ENCODE measurements around the gene TAB2. TPM values are rescaled to one million over a fixed set of nuclear protein-coding genes. Genes with fewer than 3 reads are reported as not detected.
A peak's percentile ranks its signal among the peaks of the same experiment; 100 is the strongest.

The TAB2 gene
- total and polyA plus RNA-seq, 2 donors (not counting 1 experiment from before 2014, with no cell fraction given), result 31.6 to 88.5 TPM

DNA sequence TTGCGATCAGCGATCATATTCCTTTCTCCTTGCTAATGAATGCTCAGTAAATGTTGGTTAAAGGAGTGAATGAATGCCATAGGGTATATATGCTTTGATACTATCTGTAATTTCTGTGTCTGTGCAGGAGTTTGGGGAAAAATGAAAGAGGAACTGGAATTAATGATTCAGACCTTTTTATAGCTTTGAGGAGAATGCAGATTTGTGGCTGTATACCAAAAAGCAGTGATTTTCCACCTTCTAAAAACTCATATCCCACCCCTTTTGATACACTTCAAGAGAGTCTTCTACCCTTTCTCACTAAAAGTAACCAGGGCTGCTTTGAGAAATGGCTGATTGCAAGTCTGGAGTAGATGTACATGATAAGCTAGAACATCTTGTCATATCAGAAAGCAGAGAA lies 56.0 kb downstream of the TAB2 start:
- Mint-ChIP-seq H3K27ac (peak overlapping the region; percentile 8), H3K4me3 (peak overlapping the region; percentile 11), H3K4me1 (peaks cover 38% of the 10 kb centered on the region), H3K27me3 (no peaks in the 10 kb centered on the region), H3K9me3 (ENCODE audit: insufficient read depth) (no peaks in the 10 kb centered on the region)
- CTCF ChIA-PET, result interaction anchor here (0.9 to 1.7 kb wide), 2 partner anchors 183 to 345 kb away, joined by 5 to 6 read pairs; no protein-coding TSS in a partner anchor
- Histone ChIP-seq H2AFZ (ENCODE audit: insufficient read depth, low read depth, low read length, poor library complexity, severe bottlenecking) (no peak overlapping the region), H3K4me3 (ENCODE audit: control extremely low read depth in 1 of 5, extremely low read depth in 1 of 5, insufficient read depth in 1 of 5, low read depth in 2 of 5, low read length in 4 of 5) (no peak overlapping the region), H3K9me3 (ENCODE audit: control extremely low read depth in 1 of 3, control insufficient read depth in 2 of 3, insufficient read depth in 1 of 3, low read length in 2 of 3) (no peaks in the 10 kb centered on the region), H3K27ac (ENCODE audit: low read length in 2 of 2) (no peak overlapping the region), H3K4me2 (replicated peaks; ENCODE audit: low read depth, low read length, poor library complexity, severe bottlenecking) (peak overlapping the region; percentile 14), H3K79me2 (ENCODE audit: control insufficient read depth, insufficient read depth, low read length) (peaks cover 39% of the 10 kb centered on the region), H3K36me3 (replicated peaks in 1 of 2; ENCODE audit: control extremely low read depth in 1 of 2, control insufficient read depth in 1 of 2, extremely low read depth in 1 of 2, insufficient read depth in 2 of 2, low read length in 1 of 2) (peaks cover 2 to 18% of the 10 kb centered on the region in 2 experiments), H3K9ac (ENCODE audit: low read length) (no peak overlapping the region), H3K27me3 (replicated peaks in 1 of 4; ENCODE audit: control extremely low read depth in 1 of 4, control insufficient read depth in 3 of 4, insufficient read depth in 4 of 4, low read length in 3 of 4) (no peaks in the 10 kb centered on the region), H4K20me1 (ENCODE audit: control insufficient read depth, insufficient read depth, low read length, poor library complexity, severe bottlenecking) (peaks cover 7% of the 10 kb centered on the region), H3K4me1 (ENCODE audit: control insufficient read depth in 2 of 2, insufficient read depth in 2 of 2, low read length in 2 of 2) (peaks cover 22 to 24% of the 10 kb centered on the region in 2 donors)
- DNase-seq (no peak), ATAC-seq (ENCODE audit: low read depth) (peak; percentile 21)
- POLR2A ChIA-PET, result no interaction called here
- TF ChIP-seq, protein P1, sequence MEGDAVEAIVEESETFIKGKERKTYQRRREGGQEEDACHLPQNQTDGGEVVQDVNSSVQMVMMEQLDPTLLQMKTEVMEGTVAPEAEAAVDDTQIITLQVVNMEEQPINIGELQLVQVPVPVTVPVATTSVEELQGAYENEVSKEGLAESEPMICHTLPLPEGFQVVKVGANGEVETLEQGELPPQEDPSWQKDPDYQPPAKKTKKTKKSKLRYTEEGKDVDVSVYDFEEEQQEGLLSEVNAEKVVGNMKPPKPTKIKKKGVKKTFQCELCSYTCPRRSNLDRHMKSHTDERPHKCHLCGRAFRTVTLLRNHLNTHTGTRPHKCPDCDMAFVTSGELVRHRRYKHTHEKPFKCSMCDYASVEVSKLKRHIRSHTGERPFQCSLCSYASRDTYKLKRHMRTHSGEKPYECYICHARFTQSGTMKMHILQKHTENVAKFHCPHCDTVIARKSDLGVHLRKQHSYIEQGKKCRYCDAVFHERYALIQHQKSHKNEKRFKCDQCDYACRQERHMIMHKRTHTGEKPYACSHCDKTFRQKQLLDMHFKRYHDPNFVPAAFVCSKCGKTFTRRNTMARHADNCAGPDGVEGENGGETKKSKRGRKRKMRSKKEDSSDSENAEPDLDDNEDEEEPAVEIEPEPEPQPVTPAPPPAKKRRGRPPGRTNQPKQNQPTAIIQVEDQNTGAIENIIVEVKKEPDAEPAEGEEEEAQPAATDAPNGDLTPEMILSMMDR (IDR thresholded peaks at IDR 0.05), result no peak
- no peak for TF ChIP-seq EZH2 (IDR thresholded peaks at IDR 0.05; ENCODE audit: borderline replicate concordance, insufficient read depth, low read depth, low read length, poor library complexity, severe bottlenecking)
- intact Hi-C loops (cut with micrococcal nuclease), result loop anchor here (5.0 kb wide), 2 partner anchors 36 to 56 kb away; partner anchors contain the start of gene TAB2
- no CpG with 5 or more reads among the region's 2 CpGs for WGBS (ENCODE audit: insufficient coverage)

DNA sequence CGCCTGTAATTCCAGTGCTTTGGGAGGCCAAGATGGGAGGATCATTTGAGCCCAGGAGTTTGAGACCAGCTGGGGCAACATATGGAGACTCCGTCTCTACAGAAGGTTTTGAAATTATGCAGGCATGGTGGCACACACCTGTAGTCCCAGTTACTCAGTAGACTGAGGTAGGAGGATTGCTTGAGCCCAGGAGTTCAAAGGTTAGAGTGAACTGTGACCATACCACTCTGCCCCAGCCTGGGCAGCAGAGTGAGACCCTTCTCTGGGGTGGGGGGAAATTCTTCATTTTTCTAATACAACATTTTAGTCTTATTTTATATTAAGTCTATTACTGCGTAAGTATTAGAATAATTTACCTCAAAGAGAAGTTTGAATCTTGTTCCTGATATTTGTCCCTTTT lies 62.5 kb downstream of the TAB2 start:
- peaks cover 9% of the 10 kb centered on the region for H4K20me1 ChIP-seq (ENCODE audit: control insufficient read depth, insufficient read depth, low read length, poor library complexity, severe bottlenecking)
- intact Hi-C loops (cut with micrococcal nuclease), result no loop called here

More for the DNA sequence above, 62.5 kb downstream of the TAB2 start:
- DNase-seq (no peak), ATAC-seq (ENCODE audit: low read depth) (no peak)
- H3K4me3 Mint-ChIP-seq, result no peak overlapping the region
- no peak overlapping the region for H2AFZ ChIP-seq (ENCODE audit: insufficient read depth, low read depth, low read length, poor library complexity, severe bottlenecking)
- H3K9me3 ChIP-seq (ENCODE audit: control extremely low read depth in 1 of 3, control insufficient read depth in 2 of 3, insufficient read depth in 1 of 3, low read length in 2 of 3), result no peaks in the 10 kb centered on the region
- H3K4me3 ChIP-seq (ENCODE audit: control extremely low read depth in 1 of 5, extremely low read depth in 1 of 5, insufficient read depth in 1 of 5, low read depth in 2 of 5, low read length in 4 of 5), result no peak overlapping the region
- POLR2A ChIA-PET, result no interaction called here
- no peak overlapping the region for H3K27ac ChIP-seq (ENCODE audit: low read length in 2 of 2)
- TF ChIP-seq, protein P1 (IDR thresholded peaks at IDR 0.05), result no peak
- no peak for TF ChIP-seq EZH2 (IDR thresholded peaks at IDR 0.05; ENCODE audit: borderline replicate concordance, insufficient read depth, low read depth, low read length, poor library complexity, severe bottlenecking)
- H3K4me1 Mint-ChIP-seq, result peaks cover 20% of the 10 kb centered on the region
- H3K27ac Mint-ChIP-seq, result no peak overlapping the region
- H3K27me3 Mint-ChIP-seq, result no peaks in the 10 kb centered on the region
- H3K9me3 Mint-ChIP-seq (ENCODE audit: insufficient read depth), result no peaks in the 10 kb centered on the region
- WGBS (ENCODE audit: insufficient coverage), result 100% methylated on average over 1 of the region's 3 CpGs
- H3K36me3 ChIP-seq (replicated peaks in 1 of 2; ENCODE audit: control extremely low read depth in 1 of 2, control insufficient read depth in 1 of 2, extremely low read depth in 1 of 2, insufficient read depth in 2 of 2, low read length in 1 of 2), result peaks cover 13 to 43% of the 10 kb centered on the region in 2 experiments
- peaks cover 48% of the 10 kb centered on the region for H3K79me2 ChIP-seq (ENCODE audit: control insufficient read depth, insufficient read depth, low read length)
- no peak overlapping the region for H3K4me2 ChIP-seq (replicated peaks; ENCODE audit: low read depth, low read length, poor library complexity, severe bottlenecking)
- no peaks in the 10 kb centered on the region for H3K27me3 ChIP-seq (replicated peaks in 1 of 4; ENCODE audit: control extremely low read depth in 1 of 4, control insufficient read depth in 3 of 4, insufficient read depth in 4 of 4, low read length in 3 of 4)
- no peak overlapping the region for H3K9ac ChIP-seq (ENCODE audit: low read length)
- CTCF ChIA-PET, result no interaction called here
- H3K4me1 ChIP-seq (ENCODE audit: control insufficient read depth in 2 of 2, insufficient read depth in 2 of 2, low read length in 2 of 2), result no peaks in the 10 kb centered on the region
